Adrenal gland (tissue), 5 donors: ENCODE data around the gene DNHD1.

Experiments used
- CTCF ChIP-seq, 6 experiments: fragments of 450-650 bp in 4 of 6; fragments of 200-600 bp in 2 of 6; sonication (generic) in 1 of 6; IDR thresholded peaks; 1 replicate in 5 of 6; 2 replicates in 1 of 6; pipeline versions ENCODE4 v1.5.1 to v1.8.0; 2016 to 2021; ENCODE audit warnings: antibody characterized with exemption in 6 of 6, mild to moderate bottlenecking in 2 of 6, moderate library complexity in 1 of 6
- POLR2A ChIP-seq, 2 donors: fragments of 450-650 bp; IDR thresholded peaks; one replicate each; pipeline ENCODE4 v1.6.1; 2017; ENCODE audit warnings: antibody characterized with exemption in 2 of 2, mild to moderate bottlenecking in 2 of 2, moderate library complexity in 1 of 2
- donor health status: DM: no; HTN: no; CAD: no.

DNA sequence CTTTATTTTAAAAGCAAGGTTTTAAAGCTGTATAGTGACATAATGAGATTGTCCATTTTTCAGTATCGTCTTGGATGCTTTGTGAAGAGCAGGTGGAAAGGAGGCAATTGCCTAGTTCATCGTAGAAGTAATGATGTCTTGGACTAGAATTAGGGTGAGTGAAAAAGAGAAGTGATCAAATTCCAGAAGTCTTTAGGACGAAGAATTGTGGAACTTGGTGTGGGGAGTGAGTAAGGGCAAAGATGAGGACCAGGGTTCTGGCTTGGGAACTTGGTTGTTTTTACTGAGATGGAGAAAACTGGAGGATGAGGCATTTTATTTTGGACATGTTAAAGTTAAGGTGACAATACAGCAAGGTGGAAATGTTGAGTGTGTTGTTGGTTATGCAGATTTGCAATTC is 107.7 kb downstream of the DNHD1 start:
- TF ChIP-seq POLR2A (IDR thresholded peaks at IDR 0.05): no peak
- no peak for TF ChIP-seq CTCF (IDR thresholded peaks at IDR 0.05)
